HK-2 (cell line): Measurements from ENCODE around the gene FHOD3.

Experiments used
- DNase-seq: peaks from one replicate; pipeline ENCODE4 v3.0.0-alpha.2; 2018; ENCODE audit not compliant: unreplicated experiment

Gene FHOD3

GRCh38 chr18:36297417-36298125, at the start of gene FHOD3:
Gene FHOD3, plus strand, starts transcription at chr18:36297713. Its CDS starts 123 bp downstream, at chr18:36297836.
- peak; percentile 66 for DNase-seq

- no peak for DNase-seq
These were observed 48.1 kb upstream of the FHOD3 start for GRCh38 chr18:36249392-36249791.

GRCh38 chr18:36250827-36251226, 46.7 kb upstream of the FHOD3 start:
- no peak for DNase-seq

GRCh38 chr18:36255072-36255698, 42.3 kb upstream of the FHOD3 start:
- no peak for DNase-seq

- no peak for DNase-seq
These were observed 41.4 kb upstream of the FHOD3 start for GRCh38 chr18:36256094-36256493.

- no peak for DNase-seq
These were observed 34.5 kb upstream of the FHOD3 start for GRCh38 chr18:36262971-36263370.

- DNase-seq: no peak
These were observed 33.2 kb upstream of the FHOD3 start for GRCh38 chr18:36264283-36264682.

- no peak for DNase-seq
These were observed 32.5 kb upstream of the FHOD3 start for GRCh38 chr18:36265015-36265414.

GRCh38 chr18:36269157-36269556, 28.4 kb upstream of the FHOD3 start:
- no peak for DNase-seq

- no peak for DNase-seq
These were observed 26.4 kb upstream of the FHOD3 start for GRCh38 chr18:36271153-36271552.

GRCh38 chr18:36273347-36273746, 24.2 kb upstream of the FHOD3 start:
- no peak for DNase-seq

- DNase-seq: no peak
These were observed 23.3 kb upstream of the FHOD3 start for GRCh38 chr18:36274083-36274715.

GRCh38 chr18:36275561-36275960, 22.0 kb upstream of the FHOD3 start:
- DNase-seq: no peak

- DNase-seq: no peak
These were observed 18.5 kb upstream of the FHOD3 start for GRCh38 chr18:36279001-36279400.

- DNase-seq: no peak
These were observed 15.6 kb upstream of the FHOD3 start for GRCh38 chr18:36281936-36282335.

GRCh38 chr18:36283448-36283847, 14.1 kb upstream of the FHOD3 start:
- DNase-seq: no peak

GRCh38 chr18:36284268-36284667, 13.2 kb upstream of the FHOD3 start:
- no peak for DNase-seq

GRCh38 chr18:36284671-36285295, 12.7 kb upstream of the FHOD3 start:
- peak; percentile 18 for DNase-seq

GRCh38 chr18:36287653-36288052, 9.9 kb upstream of the FHOD3 start:
- DNase-seq: no peak

GRCh38 chr18:36288689-36289088, 8.8 kb upstream of the FHOD3 start:
- DNase-seq: no peak

GRCh38 chr18:36294031-36294430, 3.5 kb upstream of the FHOD3 start:
- DNase-seq: no peak

GRCh38 chr18:36295214-36295613, 2.3 kb upstream of the FHOD3 start:
- no peak for DNase-seq

- no peak for DNase-seq
These were observed 1.6 kb upstream of the FHOD3 start for GRCh38 chr18:36295880-36296301.
